ENCODE data around the gene VPS35L. TPM values are rescaled to one million over a fixed set of nuclear protein-coding genes. Genes with fewer than 3 reads are reported as not detected.

The VPS35L gene
- total and polyA plus RNA-seq, 2 of the 13 experiments (the other 11 are each of a cell fraction or from before 2014, with no cell fraction given), result 1.4 to 1.6 TPM

DNA sequence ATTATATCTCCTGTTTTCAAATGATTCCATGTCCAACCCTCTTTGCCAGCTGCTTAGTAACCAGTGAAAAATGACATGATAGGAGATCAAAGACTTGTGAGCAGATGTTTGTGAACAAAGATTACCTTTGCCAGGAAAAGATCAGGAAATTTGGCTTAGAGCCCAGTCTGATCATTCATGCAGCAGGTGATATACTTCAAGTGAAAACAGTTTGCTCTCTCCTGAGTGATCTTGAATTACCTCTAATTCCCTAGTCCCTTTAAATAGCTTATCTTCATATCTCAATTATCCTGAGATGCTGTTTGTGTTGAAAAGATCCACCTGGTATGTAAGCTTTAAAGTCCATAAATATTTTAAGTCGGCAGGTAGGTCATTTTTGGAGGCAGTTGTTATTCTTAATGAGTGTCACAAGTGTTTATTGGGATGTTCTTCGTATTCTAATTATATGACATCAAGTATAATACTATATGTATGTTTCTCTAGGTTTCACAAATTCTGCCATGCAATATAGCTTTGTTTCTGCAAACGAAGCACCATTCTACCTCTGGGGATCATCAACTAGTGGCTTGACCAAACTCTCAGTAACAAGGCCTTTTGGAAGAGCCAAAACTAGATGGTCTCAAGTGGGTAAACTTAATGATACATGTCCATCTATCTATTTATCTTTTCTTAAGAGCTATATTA is 13.2 kb upstream of the VPS35L start:
- no peaks in the 10 kb centered on the region for H3K27me3 ChIP-seq (ENCODE audit: control insufficient read depth in 1 of 2, insufficient read depth in 2 of 2, low read length in 2 of 2)
- H3K9me3 ChIP-seq (ENCODE audit: low read length), result no peaks in the 10 kb centered on the region
- H3K36me3 ChIP-seq (replicated peaks in 1 of 2; ENCODE audit: control insufficient read depth in 1 of 2, insufficient read depth in 2 of 2, low read length in 2 of 2), result peaks cover 4 to 22% of the 10 kb centered on the region in 2 experiments
- POLR2A ChIA-PET, result interaction anchor here (1.2 to 2.0 kb wide), 3 partner anchors 13 to 201 kb away, joined by 3 to 20 read pairs (median 11); partner anchors contain the start of genes CCP110 and VPS35L
- DNase-seq (ENCODE audit: low spot score) (peak; percentile 98), FAIRE-seq (peak; percentile 67), ATAC-seq (peak; percentile 96)
- in situ Hi-C loops (cut with HindIII; ENCODE audit: extremely low pct_ligation_motif_present, low pct_unique_long_range_greater_than_20kb) (no loop called here), intact Hi-C loops (cut with micrococcal nuclease; ENCODE audit: unreplicated experiment) (loop anchor here (1.0 kb wide), 1 partner anchor 29 kb away; no protein-coding TSS in a partner anchor)
- peak overlapping the region; percentile 84 for H3K27ac ChIP-seq (ENCODE audit: extremely low read length, insufficient read depth, low read length)
- H3K9ac ChIP-seq (ENCODE audit: insufficient read depth, low read depth, low read length), result peak overlapping the region; percentile 51
- H3K4me3 ChIP-seq (replicated peaks in 1 of 3; ENCODE audit: insufficient read depth in 1 of 3, low read depth in 2 of 3, low read length in 3 of 3), result peak overlapping the region in 1 of 3 experiments; percentile 14; a peak in 2 of 6 replicates
- no TSS peak for BruUV-seq (replicated peaks)
- H3K79me2 ChIP-seq (ENCODE audit: insufficient read depth, low read length), result no peaks in the 10 kb centered on the region
- peak overlapping the region; percentile 60 for H3K4me2 ChIP-seq (ENCODE audit: low read depth, low read length)
- peaks cover 39% of the 10 kb centered on the region for H3K4me1 ChIP-seq (ENCODE audit: insufficient read depth, low read length)
- H4K20me1 ChIP-seq (ENCODE audit: insufficient read depth, low read length), result no peaks in the 10 kb centered on the region
- 60% methylated on average over 3 of the region's 3 CpGs for WGBS (ENCODE audit: low lambda C conversion rate)
- CTCF ChIA-PET (ENCODE audit: low intra/inter-chr PET ratio, low total read pairs), result no interaction called here
- no peak overlapping the region for H2AFZ ChIP-seq (ENCODE audit: low read length)
- TF ChIP-seq ZBTB43 (CRISPR knock-in tag; conservative IDR thresholded peaks at IDR 0.05), result peak; percentile 99
- TF ChIP-seq ZNF44 (CRISPR knock-in tag; IDR thresholded peaks at IDR 0.05), result no peak
- peak; percentile 81; the same call in 1 of the 2 replicates for TF ChIP-seq HOXA5 (CRISPR knock-in tag; IDR thresholded peaks at IDR 0.05)
- no peak for TF ChIP-seq ZNF143 (CRISPR knock-in tag; IDR thresholded peaks at IDR 0.05)
- TF ChIP-seq, protein P1, sequence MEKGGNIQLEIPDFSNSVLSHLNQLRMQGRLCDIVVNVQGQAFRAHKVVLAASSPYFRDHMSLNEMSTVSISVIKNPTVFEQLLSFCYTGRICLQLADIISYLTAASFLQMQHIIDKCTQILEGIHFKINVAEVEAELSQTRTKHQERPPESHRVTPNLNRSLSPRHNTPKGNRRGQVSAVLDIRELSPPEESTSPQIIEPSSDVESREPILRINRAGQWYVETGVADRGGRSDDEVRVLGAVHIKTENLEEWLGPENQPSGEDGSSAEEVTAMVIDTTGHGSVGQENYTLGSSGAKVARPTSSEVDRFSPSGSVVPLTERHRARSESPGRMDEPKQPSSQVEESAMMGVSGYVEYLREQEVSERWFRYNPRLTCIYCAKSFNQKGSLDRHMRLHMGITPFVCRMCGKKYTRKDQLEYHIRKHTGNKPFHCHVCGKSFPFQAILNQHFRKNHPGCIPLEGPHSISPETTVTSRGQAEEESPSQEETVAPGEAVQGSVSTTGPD (CRISPR knock-in tag; IDR thresholded peaks at IDR 0.05), result peak; percentile 69; the same call in 1 of the 2 replicates
- TF ChIP-seq, protein P2, sequence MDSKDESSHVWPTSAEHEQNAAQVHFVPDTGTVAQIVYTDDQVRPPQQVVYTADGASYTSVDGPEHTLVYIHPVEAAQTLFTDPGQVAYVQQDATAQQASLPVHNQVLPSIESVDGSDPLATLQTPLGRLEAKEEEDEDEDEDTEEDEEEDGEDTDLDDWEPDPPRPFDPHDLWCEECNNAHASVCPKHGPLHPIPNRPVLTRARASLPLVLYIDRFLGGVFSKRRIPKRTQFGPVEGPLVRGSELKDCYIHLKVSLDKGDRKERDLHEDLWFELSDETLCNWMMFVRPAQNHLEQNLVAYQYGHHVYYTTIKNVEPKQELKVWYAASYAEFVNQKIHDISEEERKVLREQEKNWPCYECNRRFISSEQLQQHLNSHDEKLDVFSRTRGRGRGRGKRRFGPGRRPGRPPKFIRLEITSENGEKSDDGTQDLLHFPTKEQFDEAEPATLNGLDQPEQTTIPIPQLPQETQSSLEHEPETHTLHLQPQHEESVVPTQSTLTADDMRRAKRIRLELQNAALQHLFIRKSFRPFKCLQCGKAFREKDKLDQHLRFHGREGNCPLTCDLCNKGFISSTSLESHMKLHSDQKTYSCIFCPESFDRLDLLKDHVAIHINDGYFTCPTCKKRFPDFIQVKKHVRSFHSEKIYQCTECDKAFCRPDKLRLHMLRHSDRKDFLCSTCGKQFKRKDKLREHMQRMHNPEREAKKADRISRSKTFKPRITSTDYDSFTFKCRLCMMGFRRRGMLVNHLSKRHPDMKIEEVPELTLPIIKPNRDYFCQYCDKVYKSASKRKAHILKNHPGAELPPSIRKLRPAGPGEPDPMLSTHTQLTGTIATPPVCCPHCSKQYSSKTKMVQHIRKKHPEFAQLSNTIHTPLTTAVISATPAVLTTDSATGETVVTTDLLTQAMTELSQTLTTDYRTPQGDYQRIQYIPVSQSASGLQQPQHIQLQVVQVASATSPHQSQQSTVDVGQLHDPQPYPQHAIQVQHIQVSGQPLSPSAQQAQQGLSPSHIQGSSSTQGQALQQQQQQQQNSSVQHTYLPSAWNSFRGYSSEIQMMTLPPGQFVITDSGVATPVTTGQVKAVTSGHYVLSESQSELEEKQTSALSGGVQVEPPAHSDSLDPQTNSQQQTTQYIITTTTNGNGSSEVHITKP (CRISPR knock-in tag; IDR thresholded peaks at IDR 0.05; ENCODE audit: low read depth), result peak; percentile 51; the same call in 1 of the 2 replicates
- TF ChIP-seq ZFAT (CRISPR knock-in tag; conservative IDR thresholded peaks at IDR 0.05), result no peak
- no peak for TF ChIP-seq HIVEP1 (CRISPR knock-in tag; IDR thresholded peaks at IDR 0.05)
- TF ChIP-seq PBX3 (CRISPR knock-in tag; IDR thresholded peaks at IDR 0.05; ENCODE audit: borderline replicate concordance), result no peak
- TF ChIP-seq, protein P3, sequence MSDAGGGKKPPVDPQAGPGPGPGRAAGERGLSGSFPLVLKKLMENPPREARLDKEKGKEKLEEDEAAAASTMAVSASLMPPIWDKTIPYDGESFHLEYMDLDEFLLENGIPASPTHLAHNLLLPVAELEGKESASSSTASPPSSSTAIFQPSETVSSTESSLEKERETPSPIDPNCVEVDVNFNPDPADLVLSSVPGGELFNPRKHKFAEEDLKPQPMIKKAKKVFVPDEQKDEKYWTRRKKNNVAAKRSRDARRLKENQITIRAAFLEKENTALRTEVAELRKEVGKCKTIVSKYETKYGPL (CRISPR knock-in tag; IDR thresholded peaks at IDR 0.05), result no peak
- TF ChIP-seq KDM4B (CRISPR knock-in tag; IDR thresholded peaks at IDR 0.05), result peak; percentile 77; the same call in 1 of the 2 replicates
- peak; percentile 76; the same call in 1 of the 2 replicates for TF ChIP-seq MEIS1 (CRISPR knock-in tag; IDR thresholded peaks at IDR 0.05; ENCODE audit: borderline replicate concordance)
- TF ChIP-seq ZNF350 (CRISPR knock-in tag; IDR thresholded peaks at IDR 0.05; ENCODE audit: borderline replicate concordance, low read depth), result no peak
- TF ChIP-seq TCF12 (IDR thresholded peaks at IDR 0.05), result no peak
- no peak; the same call in 1 of the 2 replicates for TF ChIP-seq TCF12 (CRISPR knock-in tag; IDR thresholded peaks at IDR 0.05)

Measured in HepG2 (cell line).